Gastroesophageal sphincter (tissue), 3 donors: ENCODE data around the gene KISS1.

ENCODE experiments used
- POLR2A ChIP-seq, 2 donors: fragments of 450-650 bp; IDR thresholded peaks; one replicate each; pipeline ENCODE4 v1.6.1; 2017; ENCODE audit warnings: antibody characterized with exemption in 2 of 2, mild to moderate bottlenecking in 2 of 2, moderate library complexity in 1 of 2
- POLR2AphosphoS5 ChIP-seq: sonication (generic); formaldehyde crosslinking; IDR thresholded peaks from one replicate; pipeline ENCODE4 v1.6.1; 2017; ENCODE audit warnings: antibody characterized with exemption
- TF ChIP-seq, protein P1 (sequence below), 4 experiments: fragments of 200-600 bp in 2 of 4; fragments of 450-650 bp in 2 of 4; sonication (generic) in 1 of 4; IDR thresholded peaks; one replicate each; pipeline ENCODE4 v1.5.1; 2017 to 2019; ENCODE audit warnings: antibody characterized with exemption in 4 of 4, mild to moderate bottlenecking in 2 of 4, moderate library complexity in 2 of 4

DNA sequence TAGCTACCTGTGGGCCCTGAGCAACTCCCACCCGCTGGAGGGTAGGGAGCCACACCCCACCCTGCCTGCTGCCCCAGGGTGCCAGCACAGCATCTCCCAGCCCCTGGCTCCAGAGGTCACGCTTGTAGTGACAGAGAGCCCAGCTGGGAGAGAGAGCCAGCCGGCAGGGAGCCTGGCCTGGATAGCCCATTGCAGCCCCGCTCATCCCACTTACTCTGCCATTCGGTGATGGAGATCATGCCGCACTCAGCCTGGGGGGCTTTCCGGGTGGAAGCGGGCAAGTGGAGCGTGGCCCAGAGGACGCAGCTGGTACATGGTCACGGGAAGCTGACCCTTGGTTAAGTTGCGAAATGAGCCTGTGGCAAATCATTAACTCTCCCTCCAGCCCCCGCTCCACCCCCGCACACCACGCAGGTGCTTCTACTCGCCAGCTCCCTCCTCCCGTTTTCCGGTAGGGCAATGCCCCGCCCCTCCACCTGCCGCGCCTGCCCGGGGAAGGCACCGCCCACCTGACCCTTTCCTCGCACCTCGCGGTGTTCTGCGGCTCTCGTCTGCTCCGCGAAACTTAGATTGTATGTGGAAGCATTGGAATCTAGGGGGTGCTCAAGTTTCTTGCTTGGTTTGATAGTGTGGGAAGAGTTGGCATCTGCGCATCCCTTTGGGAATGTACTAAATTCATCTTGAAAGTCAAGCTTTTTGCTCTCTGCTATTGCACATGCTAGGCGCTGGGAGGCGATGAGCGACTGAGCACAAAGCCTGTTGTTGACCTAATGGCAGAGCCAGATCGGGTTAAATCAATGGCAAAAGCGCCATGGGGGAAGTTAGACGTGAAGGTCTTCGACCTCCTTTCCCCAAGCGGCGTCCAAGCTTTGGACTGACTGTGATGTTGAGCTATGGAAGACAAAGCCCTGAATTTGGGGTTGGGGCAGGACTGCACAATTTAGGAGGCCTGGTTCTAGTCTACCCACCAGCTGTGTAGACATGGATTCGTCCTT lies 17.7 kb upstream of the KISS1 start, which contains the start of gene GOLT1A:
- TF ChIP-seq, protein P1, sequence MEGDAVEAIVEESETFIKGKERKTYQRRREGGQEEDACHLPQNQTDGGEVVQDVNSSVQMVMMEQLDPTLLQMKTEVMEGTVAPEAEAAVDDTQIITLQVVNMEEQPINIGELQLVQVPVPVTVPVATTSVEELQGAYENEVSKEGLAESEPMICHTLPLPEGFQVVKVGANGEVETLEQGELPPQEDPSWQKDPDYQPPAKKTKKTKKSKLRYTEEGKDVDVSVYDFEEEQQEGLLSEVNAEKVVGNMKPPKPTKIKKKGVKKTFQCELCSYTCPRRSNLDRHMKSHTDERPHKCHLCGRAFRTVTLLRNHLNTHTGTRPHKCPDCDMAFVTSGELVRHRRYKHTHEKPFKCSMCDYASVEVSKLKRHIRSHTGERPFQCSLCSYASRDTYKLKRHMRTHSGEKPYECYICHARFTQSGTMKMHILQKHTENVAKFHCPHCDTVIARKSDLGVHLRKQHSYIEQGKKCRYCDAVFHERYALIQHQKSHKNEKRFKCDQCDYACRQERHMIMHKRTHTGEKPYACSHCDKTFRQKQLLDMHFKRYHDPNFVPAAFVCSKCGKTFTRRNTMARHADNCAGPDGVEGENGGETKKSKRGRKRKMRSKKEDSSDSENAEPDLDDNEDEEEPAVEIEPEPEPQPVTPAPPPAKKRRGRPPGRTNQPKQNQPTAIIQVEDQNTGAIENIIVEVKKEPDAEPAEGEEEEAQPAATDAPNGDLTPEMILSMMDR (IDR thresholded peaks at IDR 0.05) = peak; percentile 30 to 70 (median 64)
- TF ChIP-seq POLR2A (IDR thresholded peaks at IDR 0.05) (no peak), POLR2AphosphoS5 (no peak)
